ENCODE measurements around the gene PTPRZ1. TPM values are rescaled to one million over a fixed set of nuclear protein-coding genes. Genes with fewer than 3 reads are reported as not detected.

PTPRZ1 gene
- total and polyA plus RNA-seq, 2 of the 8 experiments (the other 6 are each of a cell fraction or from before 2014, with no cell fraction given) = 112 to 135 TPM

- Histone ChIP-seq H3K79me1 (ENCODE audit: low read depth, low read length) (no peaks in the 10 kb centered on the region), H3K9ac (replicated peaks in 1 of 4; ENCODE audit: extremely low read depth in 1 of 4, low read depth in 3 of 4, low read length in 3 of 4) (no peak overlapping the region), H3K27ac (ENCODE audit: low read depth, low read length) (no peak overlapping the region), H4K20me1 (replicated peaks in 1 of 2; ENCODE audit: control insufficient read depth in 1 of 2, insufficient read depth in 2 of 2, low read length in 2 of 2) (peaks cover 7 to 11% of the 10 kb centered on the region in 2 experiments), H3K4me1 (replicated peaks in 1 of 4; ENCODE audit: control insufficient read depth in 3 of 4, insufficient read depth in 4 of 4, low read length in 3 of 4) (peaks cover 0 to 8% (median 4%) of the 10 kb centered on the region in 4 experiments; a peak in 4 of 7 replicates), H3K9me3 (ENCODE audit: insufficient read depth in 2 of 2, low read depth in 1 of 2, low read length in 1 of 2) (no peaks in the 10 kb centered on the region), H3K27me3 (replicated peaks in 1 of 4; ENCODE audit: control insufficient read depth in 3 of 4, extremely low read depth in 1 of 4, insufficient read depth in 3 of 4, low read length in 3 of 4) (no peaks in the 10 kb centered on the region), H2AFZ (ENCODE audit: low read length) (no peak overlapping the region), H3K23ac (ENCODE audit: insufficient read length) (no peak overlapping the region), H2BK20ac (ENCODE audit: low read length) (no peak overlapping the region), H3K36me3 (ENCODE audit: control insufficient read depth in 2 of 4, insufficient read depth in 4 of 4, low read length in 3 of 4) (peaks cover 17 to 96% (median 65%) of the 10 kb centered on the region in 4 experiments), H3K4ac (replicated peaks; ENCODE audit: insufficient read length, low read depth, low read length) (no peak overlapping the region), H2BK5ac (ENCODE audit: low read depth, low read length) (no peak overlapping the region), H4K8ac (ENCODE audit: extremely low read depth, insufficient read depth, low read length) (peak overlapping the region; percentile 71; the same call in 1 of the 2 replicates), H2BK120ac (replicated peaks; ENCODE audit: low read depth, low read length) (no peak overlapping the region), H2BK12ac (ENCODE audit: low read depth, low read length) (no peak overlapping the region), H3K79me2 (ENCODE audit: control insufficient read depth in 1 of 2, insufficient read depth in 2 of 2, low read length in 2 of 2) (peaks cover 2 to 37% of the 10 kb centered on the region in 2 experiments; a peak in 2 of 4 replicates), H3K18ac (ENCODE audit: extremely low read depth, low read length) (no peak overlapping the region), H3K23me2 (ENCODE audit: low read depth, low read length) (no peaks in the 10 kb centered on the region), H3K14ac (ENCODE audit: insufficient read length) (no peak overlapping the region), H4K91ac (replicated peaks; ENCODE audit: insufficient read length, low read length) (no peak overlapping the region), H4K5ac (ENCODE audit: insufficient read length, low read depth, low read length) (no peak overlapping the region), H3K4me2 (ENCODE audit: insufficient read depth in 1 of 2, low read depth in 2 of 2, low read length in 2 of 2) (no peak overlapping the region), H2AK5ac (ENCODE audit: low read depth, low read length) (no peak overlapping the region), H2BK15ac (ENCODE audit: low read length) (no peak overlapping the region), H3K56ac (replicated peaks; ENCODE audit: insufficient read length, low read depth, low read length) (no peak overlapping the region), H3K4me3 (ENCODE audit: extremely low read depth in 1 of 4, insufficient read depth in 2 of 4, low read depth in 3 of 4, low read length in 4 of 4) (no peak overlapping the region)
- WGBS, 2 experiments (ENCODE audit: extremely low coverage in 1 of 2, insufficient coverage in 1 of 2, insufficient read length in 1 of 2, insufficient replicate concordance in 2 of 2, low coverage in 1 of 2, low lambda C conversion rate in 2 of 2, missing lambda C conversion rate in 1 of 2) = 94% methylated on average over 6 of the region's 6 CpGs; no CpG with 5 or more reads in 1 of the 2 experiments
- CTCF ChIA-PET (ENCODE audit: partially characterized antibody) = interaction anchor here (0.7 to 3.7 kb wide), 24 partner anchors 10 to 868 kb away, joined by 3 to 44 read pairs (median 5); no protein-coding TSS in a partner anchor
- DNase-seq (ENCODE audit: low read depth in 1 of 2, low spot score in 2 of 2) = peak; percentile 19 to 82
- peak; percentile 98 for FAIRE-seq
- POLR2A ChIA-PET (ENCODE audit: partially characterized antibody) = interaction anchor here (0.6 to 1.7 kb wide), 14 partner anchors 8 to 47 kb away, joined by 3 to 7 read pairs (median 4); no protein-coding TSS in a partner anchor
- TF ChIP-seq BRCA1 (IDR thresholded peaks at IDR 0.05; ENCODE audit: low read depth, low read length) (no peak), CHD2 (IDR thresholded peaks at IDR 0.05; ENCODE audit: low read length) (no peak), KDM5A (IDR thresholded peaks at IDR 0.05; ENCODE audit: low read length) (no peak), ATF2 (IDR thresholded peaks at IDR 0.05; ENCODE audit: low read length) (peak; percentile 32; the same call in 1 of the 2 replicates), SP1 (IDR thresholded peaks at IDR 0.05; ENCODE audit: low read depth, low read length) (no peak), SIRT6 (IDR thresholded peaks at IDR 0.05; ENCODE audit: low read length) (no peak), E2F6 (IDR thresholded peaks at IDR 0.05) (no peak), GTF2F1 (IDR thresholded peaks at IDR 0.05; ENCODE audit: borderline replicate concordance, low read depth, low read length) (no peak), MAFK (IDR thresholded peaks at IDR 0.05; ENCODE audit: low read depth, low read length) (no peak)
Measured at GRCh38 chr7:122092964-122093797, 220.2 kb downstream of the PTPRZ1 start.

Data from H1 (cell line).